WTC11 (cell line): ENCODE measurements around the gene GNG3.

ENCODE experiments used
- CREB1 ChIP-seq: sonication (generic); formaldehyde crosslinking; IDR thresholded peaks from 2 replicates; pipeline ENCODE4 v1.8.0; 2023; ENCODE audit warnings: mild to moderate bottlenecking, missing genetic modification reagents
- ETV6 ChIP-seq: sonication (generic); formaldehyde crosslinking; IDR thresholded peaks from 2 replicates; pipeline ENCODE4 v1.8.1; 2022; ENCODE audit warnings: mild to moderate bottlenecking, missing genetic modification reagents
- JUN ChIP-seq: sonication (generic); formaldehyde crosslinking; IDR thresholded peaks from 2 replicates; pipeline ENCODE4 v1.8.0; 2023; ENCODE audit warnings: mild to moderate bottlenecking, missing genetic modification reagents
- NFE2L1 ChIP-seq: sonication (generic); formaldehyde crosslinking; IDR thresholded peaks from 2 replicates; pipeline ENCODE4 v1.8.1; 2023; ENCODE audit warnings: missing genetic modification reagents
- NR1H2 ChIP-seq: sonication (generic); formaldehyde crosslinking; IDR thresholded peaks from 2 replicates; pipeline ENCODE4 v1.9.0; 2021; ENCODE audit warnings: mild to moderate bottlenecking, moderate library complexity, missing genetic modification reagents
- SMAD3 ChIP-seq: sonication (generic); formaldehyde crosslinking; IDR thresholded peaks from 2 replicates; pipeline ENCODE4 v1.8.0; 2022; ENCODE audit warnings: missing genetic modification reagents, mild to moderate bottlenecking, borderline replicate concordance
- TEAD4 ChIP-seq: sonication (generic); formaldehyde crosslinking; IDR thresholded peaks from 2 replicates; pipeline ENCODE4 v1.8.0; 2022; ENCODE audit warnings: mild to moderate bottlenecking, missing genetic modification reagents
- TF ChIP-seq, protein P1 (sequence below): fragments of 200-600 bp; IDR thresholded peaks from 2 replicates; pipeline ENCODE4 v1.8.0; 2022; ENCODE audit warnings: antibody characterized with exemption
- TF ChIP-seq, protein P2 (sequence below): sonication (generic); formaldehyde crosslinking; IDR thresholded peaks from 2 replicates; pipeline ENCODE4 v1.8.0; 2022; ENCODE audit warnings: mild to moderate bottlenecking, missing genetic modification reagents
- TF ChIP-seq, protein P3 (sequence below): sonication (generic); formaldehyde crosslinking; IDR thresholded peaks from 2 replicates; pipeline ENCODE4 v1.8.0; 2022; ENCODE audit warnings: missing genetic modification reagents
- TF ChIP-seq, protein P4 (sequence below): sonication (generic); formaldehyde crosslinking; IDR thresholded peaks from 2 replicates; pipeline ENCODE4 v1.8.1; 2023; ENCODE audit warnings: mild to moderate bottlenecking, missing genetic modification reagents, moderate library complexity

DNA sequence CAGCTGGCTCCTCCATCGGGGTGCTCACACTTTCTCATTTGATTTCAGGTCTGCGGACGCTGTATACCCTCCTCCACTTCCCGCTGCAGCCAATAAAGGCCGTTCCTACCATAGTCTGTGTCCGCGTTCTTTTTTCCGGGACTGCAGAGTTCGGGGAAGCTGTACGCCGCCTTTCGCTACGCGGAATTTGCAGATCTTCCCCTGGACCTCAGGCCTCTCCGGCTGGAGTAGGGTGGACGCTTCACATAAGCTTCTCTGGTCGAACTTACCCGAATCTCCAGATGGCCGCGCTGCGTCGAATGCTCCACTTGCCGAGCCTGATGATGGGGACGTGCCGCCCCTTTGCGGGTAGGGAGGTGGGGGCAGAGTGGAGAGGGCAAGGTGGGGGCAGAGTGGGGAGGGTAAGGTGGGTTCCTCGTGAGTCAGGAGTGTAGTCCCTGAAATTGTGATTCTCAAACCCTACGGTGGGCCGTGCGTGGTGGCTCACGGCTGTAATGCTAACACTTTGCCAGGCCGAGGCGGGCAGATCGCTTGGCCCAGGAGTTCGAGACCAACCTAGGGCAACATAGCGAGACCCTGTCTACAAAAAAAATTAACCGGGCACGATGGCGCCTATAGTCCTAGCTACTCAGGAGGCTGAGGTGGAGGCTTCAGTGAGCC lies 41.7 kb upstream of the GNG3 start:
- TF ChIP-seq, protein P1, sequence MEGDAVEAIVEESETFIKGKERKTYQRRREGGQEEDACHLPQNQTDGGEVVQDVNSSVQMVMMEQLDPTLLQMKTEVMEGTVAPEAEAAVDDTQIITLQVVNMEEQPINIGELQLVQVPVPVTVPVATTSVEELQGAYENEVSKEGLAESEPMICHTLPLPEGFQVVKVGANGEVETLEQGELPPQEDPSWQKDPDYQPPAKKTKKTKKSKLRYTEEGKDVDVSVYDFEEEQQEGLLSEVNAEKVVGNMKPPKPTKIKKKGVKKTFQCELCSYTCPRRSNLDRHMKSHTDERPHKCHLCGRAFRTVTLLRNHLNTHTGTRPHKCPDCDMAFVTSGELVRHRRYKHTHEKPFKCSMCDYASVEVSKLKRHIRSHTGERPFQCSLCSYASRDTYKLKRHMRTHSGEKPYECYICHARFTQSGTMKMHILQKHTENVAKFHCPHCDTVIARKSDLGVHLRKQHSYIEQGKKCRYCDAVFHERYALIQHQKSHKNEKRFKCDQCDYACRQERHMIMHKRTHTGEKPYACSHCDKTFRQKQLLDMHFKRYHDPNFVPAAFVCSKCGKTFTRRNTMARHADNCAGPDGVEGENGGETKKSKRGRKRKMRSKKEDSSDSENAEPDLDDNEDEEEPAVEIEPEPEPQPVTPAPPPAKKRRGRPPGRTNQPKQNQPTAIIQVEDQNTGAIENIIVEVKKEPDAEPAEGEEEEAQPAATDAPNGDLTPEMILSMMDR, result no peak
- TF ChIP-seq NFE2L1 (CRISPR knock-in tag), result no peak
- no peak for TF ChIP-seq TEAD4
- TF ChIP-seq, protein P2, sequence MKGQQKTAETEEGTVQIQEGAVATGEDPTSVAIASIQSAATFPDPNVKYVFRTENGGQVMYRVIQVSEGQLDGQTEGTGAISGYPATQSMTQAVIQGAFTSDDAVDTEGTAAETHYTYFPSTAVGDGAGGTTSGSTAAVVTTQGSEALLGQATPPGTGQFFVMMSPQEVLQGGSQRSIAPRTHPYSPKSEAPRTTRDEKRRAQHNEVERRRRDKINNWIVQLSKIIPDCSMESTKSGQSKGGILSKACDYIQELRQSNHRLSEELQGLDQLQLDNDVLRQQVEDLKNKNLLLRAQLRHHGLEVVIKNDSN, result no peak
- no peak for TF ChIP-seq JUN (CRISPR knock-in tag)
- no peak for TF ChIP-seq NR1H2 (CRISPR knock-in tag)
- TF ChIP-seq, protein P3, sequence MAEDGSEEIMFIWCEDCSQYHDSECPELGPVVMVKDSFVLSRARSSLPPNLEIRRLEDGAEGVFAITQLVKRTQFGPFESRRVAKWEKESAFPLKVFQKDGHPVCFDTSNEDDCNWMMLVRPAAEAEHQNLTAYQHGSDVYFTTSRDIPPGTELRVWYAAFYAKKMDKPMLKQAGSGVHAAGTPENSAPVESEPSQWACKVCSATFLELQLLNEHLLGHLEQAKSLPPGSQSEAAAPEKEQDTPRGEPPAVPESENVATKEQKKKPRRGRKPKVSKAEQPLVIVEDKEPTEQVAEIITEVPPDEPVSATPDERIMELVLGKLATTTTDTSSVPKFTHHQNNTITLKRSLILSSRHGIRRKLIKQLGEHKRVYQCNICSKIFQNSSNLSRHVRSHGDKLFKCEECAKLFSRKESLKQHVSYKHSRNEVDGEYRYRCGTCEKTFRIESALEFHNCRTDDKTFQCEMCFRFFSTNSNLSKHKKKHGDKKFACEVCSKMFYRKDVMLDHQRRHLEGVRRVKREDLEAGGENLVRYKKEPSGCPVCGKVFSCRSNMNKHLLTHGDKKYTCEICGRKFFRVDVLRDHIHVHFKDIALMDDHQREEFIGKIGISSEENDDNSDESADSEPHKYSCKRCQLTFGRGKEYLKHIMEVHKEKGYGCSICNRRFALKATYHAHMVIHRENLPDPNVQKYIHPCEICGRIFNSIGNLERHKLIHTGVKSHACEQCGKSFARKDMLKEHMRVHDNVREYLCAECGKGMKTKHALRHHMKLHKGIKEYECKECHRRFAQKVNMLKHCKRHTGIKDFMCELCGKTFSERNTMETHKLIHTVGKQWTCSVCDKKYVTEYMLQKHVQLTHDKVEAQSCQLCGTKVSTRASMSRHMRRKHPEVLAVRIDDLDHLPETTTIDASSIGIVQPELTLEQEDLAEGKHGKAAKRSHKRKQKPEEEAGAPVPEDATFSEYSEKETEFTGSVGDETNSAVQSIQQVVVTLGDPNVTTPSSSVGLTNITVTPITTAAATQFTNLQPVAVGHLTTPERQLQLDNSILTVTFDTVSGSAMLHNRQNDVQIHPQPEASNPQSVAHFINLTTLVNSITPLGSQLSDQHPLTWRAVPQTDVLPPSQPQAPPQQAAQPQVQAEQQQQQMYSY (CRISPR knock-in tag), result no peak
- TF ChIP-seq, protein P4, sequence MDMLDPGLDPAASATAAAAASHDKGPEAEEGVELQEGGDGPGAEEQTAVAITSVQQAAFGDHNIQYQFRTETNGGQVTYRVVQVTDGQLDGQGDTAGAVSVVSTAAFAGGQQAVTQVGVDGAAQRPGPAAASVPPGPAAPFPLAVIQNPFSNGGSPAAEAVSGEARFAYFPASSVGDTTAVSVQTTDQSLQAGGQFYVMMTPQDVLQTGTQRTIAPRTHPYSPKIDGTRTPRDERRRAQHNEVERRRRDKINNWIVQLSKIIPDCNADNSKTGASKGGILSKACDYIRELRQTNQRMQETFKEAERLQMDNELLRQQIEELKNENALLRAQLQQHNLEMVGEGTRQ (CRISPR knock-in tag), result no peak
- no peak; the same call in 1 of the 2 replicates for TF ChIP-seq ETV6 (CRISPR knock-in tag)
- TF ChIP-seq SMAD3 (CRISPR knock-in tag), result no peak
- TF ChIP-seq CREB1 (CRISPR knock-in tag), result no peak
